Measurements from ENCODE around the gene CYB561D1. TPM values are rescaled to one million over a fixed set of nuclear protein-coding genes. Genes with fewer than 3 reads are reported as not detected.

CYB561D1 gene
- total RNA-seq, 4 donors from 2014 or later = 10.5 to 37.4 (median 17.3) TPM

DNA sequence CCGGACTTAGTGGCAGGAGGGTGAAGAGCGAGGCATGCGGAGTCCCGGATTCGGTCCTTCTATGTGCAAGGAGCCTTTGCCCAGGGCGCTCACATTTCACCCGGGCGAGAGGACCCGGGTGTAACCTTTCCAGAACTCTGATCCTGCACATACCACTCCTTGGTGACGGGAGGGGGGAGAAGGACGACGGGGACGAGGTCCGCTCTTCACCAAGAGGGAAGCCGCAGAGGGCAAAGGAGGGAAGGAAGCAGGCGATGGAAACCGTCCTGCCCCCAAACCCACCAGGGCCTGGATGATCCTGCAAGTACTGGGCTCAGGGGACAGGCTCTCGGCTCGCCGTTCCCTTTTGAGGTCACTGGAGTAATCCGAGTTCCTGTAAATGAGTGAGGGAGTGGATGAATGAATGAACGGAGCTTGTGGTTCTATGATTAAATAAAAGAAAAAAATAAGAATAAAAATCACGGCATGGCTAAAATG lies 26.6 kb upstream of the CYB561D1 start:
- WGBS, 2 donors (ENCODE audit: low coverage in 1 of 2) = 12 to 30% methylated on average over 6 to 22 of the region's 23 CpGs
- DNase-seq = no peak
- TF ChIP-seq POLR2A (IDR thresholded peaks at IDR 0.05) = no peak
- no peak for TF ChIP-seq EP300 (IDR thresholded peaks at IDR 0.05; ENCODE audit: low read depth)
- TF ChIP-seq, protein P1, sequence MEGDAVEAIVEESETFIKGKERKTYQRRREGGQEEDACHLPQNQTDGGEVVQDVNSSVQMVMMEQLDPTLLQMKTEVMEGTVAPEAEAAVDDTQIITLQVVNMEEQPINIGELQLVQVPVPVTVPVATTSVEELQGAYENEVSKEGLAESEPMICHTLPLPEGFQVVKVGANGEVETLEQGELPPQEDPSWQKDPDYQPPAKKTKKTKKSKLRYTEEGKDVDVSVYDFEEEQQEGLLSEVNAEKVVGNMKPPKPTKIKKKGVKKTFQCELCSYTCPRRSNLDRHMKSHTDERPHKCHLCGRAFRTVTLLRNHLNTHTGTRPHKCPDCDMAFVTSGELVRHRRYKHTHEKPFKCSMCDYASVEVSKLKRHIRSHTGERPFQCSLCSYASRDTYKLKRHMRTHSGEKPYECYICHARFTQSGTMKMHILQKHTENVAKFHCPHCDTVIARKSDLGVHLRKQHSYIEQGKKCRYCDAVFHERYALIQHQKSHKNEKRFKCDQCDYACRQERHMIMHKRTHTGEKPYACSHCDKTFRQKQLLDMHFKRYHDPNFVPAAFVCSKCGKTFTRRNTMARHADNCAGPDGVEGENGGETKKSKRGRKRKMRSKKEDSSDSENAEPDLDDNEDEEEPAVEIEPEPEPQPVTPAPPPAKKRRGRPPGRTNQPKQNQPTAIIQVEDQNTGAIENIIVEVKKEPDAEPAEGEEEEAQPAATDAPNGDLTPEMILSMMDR (IDR thresholded peaks at IDR 0.05) = no peak
- no peak for TF ChIP-seq POLR2AphosphoS5 (IDR thresholded peaks at IDR 0.05)
- in situ Hi-C loops (cut with MboI; ENCODE audit: low pct_ligation_motif_present in 1 of 4, low pct_unique_long_range_greater_than_20kb in 1 of 4, low sequenced_read_pairs in 3 of 4) = no loop called here
- Histone ChIP-seq H3K9me3 (no peaks in the 10 kb centered on the region), H3K27me3 (peaks cover 95% of the 10 kb centered on the region), H3K36me3 (no peaks in the 10 kb centered on the region), H3K27ac (peak overlapping the region; percentile 54 to 85 (median 70)), H3K4me1 (peaks cover 0 to 25% (median 12%) of the 10 kb centered on the region in 4 donors), H3K4me3 (peak overlapping the region; percentile 34 to 58 (median 52))
- intact Hi-C loops (cut with DNase I; ENCODE audit: low total_unique reads) = no loop called here

DNA sequence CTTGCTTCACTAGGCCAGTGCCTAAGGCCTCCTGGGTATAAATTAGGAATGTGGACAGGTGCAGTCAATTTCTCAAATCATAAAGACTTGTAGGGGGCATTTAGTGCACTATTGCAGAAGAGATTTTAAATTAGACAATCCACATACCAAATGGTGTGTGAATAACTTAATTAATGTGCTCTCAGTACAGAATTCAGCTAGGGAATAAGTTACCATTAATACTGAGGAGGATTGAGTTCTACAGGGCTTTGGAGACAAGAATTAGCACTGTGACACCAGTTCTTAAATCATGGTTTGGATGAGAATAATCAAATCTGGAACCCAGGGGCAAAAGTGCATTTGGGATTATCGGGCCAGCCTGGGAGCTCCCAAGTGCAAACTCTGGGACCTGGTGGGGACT lies 25.8 kb upstream of the CYB561D1 start:
- intact Hi-C loops (cut with DNase I; ENCODE audit: low total_unique reads) (no loop called here), in situ Hi-C loops (cut with MboI; ENCODE audit: low pct_ligation_motif_present in 1 of 4, low pct_unique_long_range_greater_than_20kb in 1 of 4, low sequenced_read_pairs in 3 of 4) (no loop called here)
- no peak overlapping the region for H3K27ac ChIP-seq
- H3K4me3 ChIP-seq = no peak overlapping the region
- TF ChIP-seq POLR2A (IDR thresholded peaks at IDR 0.05) (no peak), EP300 (IDR thresholded peaks at IDR 0.05; ENCODE audit: low read depth) (no peak), POLR2AphosphoS5 (IDR thresholded peaks at IDR 0.05) (no peak)
- TF ChIP-seq, protein P1 (IDR thresholded peaks at IDR 0.05) = no peak
- 90% methylated on average over 1 of the region's 1 CpG; no CpG with 5 or more reads in 1 of the 2 donors for WGBS, 2 donors (ENCODE audit: low coverage in 1 of 2)
- no peaks in the 10 kb centered on the region for H3K9me3 ChIP-seq
- no peaks in the 10 kb centered on the region for H3K36me3 ChIP-seq
- peaks cover 91% of the 10 kb centered on the region for H3K27me3 ChIP-seq
- DNase-seq = no peak
- peaks cover 0 to 25% (median 12%) of the 10 kb centered on the region in 4 donors for H3K4me1 ChIP-seq

DNA sequence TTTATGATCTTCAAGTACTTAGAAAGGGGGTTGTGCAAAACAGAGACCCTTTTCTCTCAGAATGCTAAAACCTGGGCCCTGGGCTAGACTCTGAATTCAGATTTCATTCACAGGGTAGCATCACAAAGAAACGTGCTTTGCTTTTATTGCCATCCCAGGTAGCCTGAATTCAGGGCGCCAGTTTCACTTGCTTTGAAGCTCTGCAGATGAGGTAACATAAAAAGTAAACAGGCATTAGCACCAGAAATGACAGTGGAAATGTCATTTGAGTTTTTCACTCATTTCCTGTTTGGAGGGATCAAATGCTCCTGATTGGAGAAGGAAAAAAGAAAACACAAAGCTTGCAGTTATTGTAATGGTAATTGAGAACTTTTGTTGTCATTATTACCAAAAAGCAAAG lies 25.0 kb upstream of the CYB561D1 start:
- Histone ChIP-seq H3K4me1 (peaks cover 0 to 25% (median 12%) of the 10 kb centered on the region in 4 donors), H3K4me3 (no peak overlapping the region), H3K36me3 (no peaks in the 10 kb centered on the region), H3K27me3 (peaks cover 83% of the 10 kb centered on the region), H3K27ac (no peak overlapping the region), H3K9me3 (no peaks in the 10 kb centered on the region)
- DNase-seq = no peak
- TF ChIP-seq EP300 (IDR thresholded peaks at IDR 0.05; ENCODE audit: low read depth) (no peak), POLR2AphosphoS5 (IDR thresholded peaks at IDR 0.05) (no peak)
- TF ChIP-seq, protein P1 (IDR thresholded peaks at IDR 0.05) = no peak
- intact Hi-C loops (cut with DNase I; ENCODE audit: low total_unique reads) = no loop called here
- in situ Hi-C loops (cut with MboI; ENCODE audit: low pct_ligation_motif_present in 1 of 4, low pct_unique_long_range_greater_than_20kb in 1 of 4, low sequenced_read_pairs in 3 of 4) = no loop called here
- 12% methylated on average over 2 of the region's 2 CpGs; no CpG with 5 or more reads in 1 of the 2 donors for WGBS, 2 donors (ENCODE audit: low coverage in 1 of 2)

DNA sequence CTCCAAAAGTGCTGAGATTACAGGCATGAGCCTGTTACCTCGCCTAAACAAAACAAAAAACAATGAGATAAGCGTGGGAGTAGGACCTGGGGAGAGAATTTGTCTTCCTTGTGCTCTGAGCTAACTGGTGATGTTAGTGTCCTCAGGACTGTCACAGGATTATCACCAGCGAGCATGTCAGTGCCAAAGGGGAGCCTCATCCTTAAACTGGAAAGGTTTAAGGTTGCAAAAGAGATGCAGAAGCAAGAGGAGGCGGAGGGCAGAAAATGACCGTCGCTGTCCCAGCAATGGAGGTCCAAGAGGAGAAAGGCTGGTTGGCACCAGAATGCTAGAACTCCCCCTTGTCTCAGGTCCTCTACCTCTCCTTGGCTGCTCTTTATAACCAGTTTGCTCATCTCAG lies 23.6 kb upstream of the CYB561D1 start:
- H3K27ac ChIP-seq = no peak overlapping the region
- H3K27me3 ChIP-seq = peaks cover 69% of the 10 kb centered on the region
- H3K4me3 ChIP-seq = no peak overlapping the region
- in situ Hi-C loops (cut with MboI; ENCODE audit: low pct_ligation_motif_present in 1 of 4, low pct_unique_long_range_greater_than_20kb in 1 of 4, low sequenced_read_pairs in 3 of 4) (no loop called here), intact Hi-C loops (cut with DNase I; ENCODE audit: low total_unique reads) (no loop called here)
- no peaks in the 10 kb centered on the region for H3K36me3 ChIP-seq
- 59 to 73% methylated on average over 5 to 6 of the region's 6 CpGs for WGBS, 2 donors (ENCODE audit: low coverage in 1 of 2)
- H3K9me3 ChIP-seq = no peaks in the 10 kb centered on the region
- DNase-seq = no peak
- H3K4me1 ChIP-seq = peaks cover 0 to 19% (median 11%) of the 10 kb centered on the region in 4 donors
- TF ChIP-seq EP300 (IDR thresholded peaks at IDR 0.05; ENCODE audit: low read depth) (no peak), POLR2A (IDR thresholded peaks at IDR 0.05) (no peak), POLR2AphosphoS5 (IDR thresholded peaks at IDR 0.05) (no peak)
- TF ChIP-seq, protein P1 (IDR thresholded peaks at IDR 0.05) = no peak
